Measurements from ENCODE around the gene KLHDC10.
"Not testable (repeated sequence)": the region's sequence is repeated elsewhere in the genome, so short reads cannot be mapped to it uniquely, and the experiment has no call there.

The KLHDC10 gene

DNA sequence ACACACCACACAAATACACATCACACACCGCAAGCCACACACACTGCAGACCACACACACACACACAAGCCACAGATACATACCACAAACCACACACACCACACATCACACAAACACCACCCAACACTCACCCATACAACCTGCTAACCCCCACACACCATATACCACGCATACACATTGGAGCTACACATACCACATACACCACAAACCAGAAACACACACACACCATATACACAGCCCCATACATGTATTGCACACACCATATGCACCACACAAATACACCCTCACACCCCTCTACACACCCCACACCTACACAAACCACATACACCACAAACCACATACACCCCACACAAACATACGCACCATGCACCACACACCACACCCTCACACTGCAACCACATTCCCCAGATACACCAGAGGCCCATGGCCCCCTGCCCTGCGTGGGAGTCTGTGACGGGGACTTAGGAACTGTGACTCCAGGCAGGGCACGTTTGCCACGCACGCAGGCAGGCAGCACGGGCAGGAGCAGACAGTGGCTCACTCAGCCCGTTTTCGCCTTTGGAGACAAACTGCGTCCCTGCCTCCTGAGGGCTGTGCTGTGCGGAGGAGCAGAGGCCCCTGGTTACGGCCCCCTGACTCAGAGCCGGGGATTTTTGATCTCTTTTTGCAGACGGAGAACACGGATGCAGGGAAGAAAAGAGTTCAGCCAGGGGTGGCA, 82.3 kb downstream of the KLHDC10 start:
- no peak for DNase-seq (ENCODE audit: extremely low read depth in 1 of 2, low read depth in 1 of 2)

DNA sequence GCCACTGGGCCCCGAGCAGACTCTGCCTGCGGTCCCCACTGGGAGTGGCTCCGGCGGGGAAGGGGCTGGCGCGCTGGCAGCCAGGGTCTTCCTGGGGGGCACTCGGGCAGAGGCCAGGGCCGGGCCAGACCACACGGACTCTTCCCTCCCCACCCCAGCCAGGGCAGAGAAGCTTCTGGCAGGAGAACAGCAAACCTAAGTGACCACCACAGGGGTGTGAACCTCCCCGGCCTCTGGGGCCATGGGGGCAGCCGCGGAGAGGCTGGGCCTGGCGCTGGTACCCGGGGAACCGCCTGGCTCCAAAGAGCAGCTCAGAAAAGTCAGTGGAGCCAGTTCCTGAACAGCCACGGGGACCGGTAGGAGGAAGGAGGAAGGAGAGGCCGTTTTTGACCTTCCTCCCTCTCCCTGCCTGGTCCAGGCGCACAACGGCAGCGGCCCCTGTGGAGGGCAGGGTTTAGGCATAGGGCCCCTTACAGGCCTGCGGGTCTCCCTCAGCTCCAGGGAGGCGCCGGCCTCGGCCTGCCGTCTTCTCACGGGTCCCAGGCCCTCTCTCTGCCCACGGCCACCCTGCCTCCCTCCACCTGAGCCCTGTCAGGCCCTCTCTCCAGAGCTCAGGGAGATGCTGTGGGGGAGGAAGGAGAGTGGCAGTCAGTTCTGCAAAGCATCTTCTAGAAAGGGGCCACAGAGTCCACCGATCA, 83.0 kb downstream of the KLHDC10 start:
- DNase-seq (ENCODE audit: extremely low read depth in 1 of 2, low read depth in 1 of 2), result no peak

DNA sequence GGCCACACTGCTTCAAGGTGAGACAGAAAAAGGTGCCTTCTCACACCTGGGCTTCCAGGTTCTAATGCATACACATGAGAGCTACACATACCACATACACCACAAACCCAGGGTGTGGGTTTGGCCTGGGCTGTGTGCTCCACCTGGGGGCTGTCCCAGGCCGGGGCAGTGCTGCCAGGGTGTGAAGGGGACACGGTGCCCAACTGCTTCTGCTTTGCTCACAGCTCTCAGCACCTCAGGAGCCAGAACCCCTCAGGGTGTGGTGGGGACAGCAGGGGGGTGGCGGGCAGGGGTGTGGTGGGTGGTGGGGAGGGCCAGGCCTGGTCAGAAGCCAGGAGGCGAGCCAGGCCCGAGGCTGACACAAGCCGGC, 83.8 kb downstream of the KLHDC10 start:
- DNase-seq (ENCODE audit: extremely low read depth in 1 of 2, low read depth in 1 of 2), result no peak

DNA sequence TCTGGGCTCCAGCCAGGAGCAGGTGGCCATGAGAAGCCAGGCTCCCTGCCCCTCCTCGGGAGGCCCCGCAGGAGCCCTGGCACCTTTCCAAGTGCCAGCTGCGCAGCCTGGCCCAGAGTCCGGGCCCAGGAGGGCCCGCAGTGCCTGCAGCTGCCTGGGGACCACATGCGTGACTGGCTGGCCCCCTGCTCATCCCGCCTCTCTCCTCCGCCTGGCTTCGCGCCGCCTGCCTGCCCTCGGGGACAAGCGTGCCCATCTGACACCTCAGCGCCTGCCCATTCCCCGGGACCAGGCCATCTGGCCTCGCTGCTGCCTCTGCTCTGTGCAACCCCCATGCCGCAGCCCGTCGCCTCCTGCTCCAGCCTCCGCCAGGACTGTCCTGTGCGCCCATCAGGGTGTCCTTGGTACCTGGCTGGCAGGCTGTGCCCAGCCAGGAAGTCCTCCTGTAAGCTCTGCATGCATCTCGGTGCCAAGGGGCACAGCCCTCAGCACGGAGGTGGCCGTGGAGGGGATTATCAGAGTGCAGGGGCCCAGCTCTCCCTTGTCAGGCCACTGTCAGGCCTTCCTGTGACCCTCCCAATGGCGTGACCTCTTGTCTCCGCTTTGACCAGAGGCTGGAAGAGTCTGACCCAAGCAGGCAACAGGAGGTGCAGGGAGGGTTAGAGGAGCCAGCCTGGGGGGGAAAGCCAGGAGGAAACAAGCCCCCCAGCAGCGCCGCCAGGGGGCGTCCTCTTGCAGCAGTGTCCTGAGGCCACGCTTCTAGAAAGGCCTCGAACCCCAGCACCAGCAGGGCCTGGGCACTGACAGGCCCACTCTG, 84.4 kb downstream of the KLHDC10 start:
- DNase-seq (ENCODE audit: extremely low read depth in 1 of 2, low read depth in 1 of 2), result no peak

DNA sequence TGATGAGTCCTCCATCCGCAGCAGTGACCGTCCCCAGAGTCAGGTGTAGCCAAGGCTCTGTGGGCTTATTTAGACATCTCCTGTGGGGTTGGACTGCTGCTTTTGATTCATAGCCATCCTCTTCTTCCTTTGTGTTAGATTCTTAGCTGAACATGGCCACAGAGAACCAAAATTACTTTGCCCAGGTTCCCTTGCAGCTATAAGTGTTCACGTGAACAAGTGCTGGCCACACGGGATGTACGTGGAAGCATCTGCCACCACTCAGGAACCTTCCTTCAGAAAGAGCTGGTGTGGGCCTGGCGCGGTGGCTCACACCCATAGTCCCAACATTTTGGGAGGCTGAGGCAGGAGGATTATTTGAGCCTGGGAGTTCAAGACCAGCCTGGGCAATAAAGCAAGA, 85.8 kb downstream of the KLHDC10 start:
- DNase-seq (ENCODE audit: extremely low read depth in 1 of 2, low read depth in 1 of 2), result no peak

DNA sequence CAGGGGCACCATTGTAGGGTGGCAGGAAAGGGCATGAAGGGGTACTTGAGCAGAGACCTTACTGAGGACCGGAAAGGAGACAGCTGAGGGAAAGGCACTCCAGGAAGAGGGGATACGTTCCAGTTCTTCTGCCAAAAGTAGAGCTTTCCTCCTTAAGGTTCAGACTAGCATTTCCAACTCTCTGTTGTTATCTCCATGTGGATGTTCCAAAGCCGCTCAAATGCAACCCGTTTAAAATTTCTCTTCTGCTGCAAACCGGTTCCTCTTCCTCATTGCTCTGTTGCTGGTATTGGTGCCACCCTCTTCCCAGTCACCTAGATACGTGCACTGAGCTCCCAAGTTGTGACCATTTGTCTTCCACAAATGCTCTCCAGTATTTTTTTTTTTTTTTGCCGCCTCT, 87.4 kb downstream of the KLHDC10 start:
- DNase-seq (ENCODE audit: extremely low read depth in 1 of 2, low read depth in 1 of 2), result no peak

DNA sequence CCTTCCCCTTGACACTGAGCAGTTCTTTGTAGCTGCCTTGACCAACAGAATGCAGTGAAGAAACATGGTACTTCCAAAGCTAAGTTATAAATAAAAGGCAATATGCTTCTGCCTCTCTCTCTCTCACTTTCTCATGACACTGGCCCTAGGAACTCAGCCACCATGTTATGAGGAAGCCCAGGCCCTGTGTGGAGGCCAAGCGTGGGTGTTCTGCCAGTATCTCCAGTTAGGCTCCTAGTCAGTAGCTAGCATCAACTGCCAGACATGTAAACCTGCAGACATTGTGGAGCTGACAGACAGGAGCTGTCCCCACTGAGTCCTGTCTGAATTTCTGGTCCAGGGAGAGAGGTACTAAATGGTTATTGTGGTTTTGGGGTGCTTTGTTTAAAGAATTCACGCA, 89.7 kb downstream of the KLHDC10 start:
- DNase-seq (ENCODE audit: extremely low read depth in 1 of 2, low read depth in 1 of 2), result no peak

DNA sequence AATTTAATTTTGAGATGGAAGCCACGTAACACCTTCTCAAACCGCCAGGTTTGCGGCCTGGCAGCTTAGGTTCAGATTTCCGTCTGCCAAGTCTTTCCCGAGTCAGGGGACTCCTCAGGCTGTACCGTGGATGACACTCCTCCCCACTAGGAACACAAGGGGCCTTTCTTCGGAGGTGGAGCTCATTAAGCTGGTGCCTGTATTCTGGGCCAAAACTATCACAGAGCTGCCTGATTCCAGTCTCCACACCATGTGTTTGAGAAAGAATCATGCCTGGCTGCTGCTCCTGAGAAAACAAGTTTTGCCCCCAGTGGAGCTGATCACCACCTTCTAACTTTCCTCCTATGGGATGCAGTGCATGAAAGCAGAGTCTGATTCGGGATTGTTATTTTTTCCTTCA, 90.1 kb downstream of the KLHDC10 start:
- DNase-seq (ENCODE audit: extremely low read depth in 1 of 2, low read depth in 1 of 2), result no peak

DNA sequence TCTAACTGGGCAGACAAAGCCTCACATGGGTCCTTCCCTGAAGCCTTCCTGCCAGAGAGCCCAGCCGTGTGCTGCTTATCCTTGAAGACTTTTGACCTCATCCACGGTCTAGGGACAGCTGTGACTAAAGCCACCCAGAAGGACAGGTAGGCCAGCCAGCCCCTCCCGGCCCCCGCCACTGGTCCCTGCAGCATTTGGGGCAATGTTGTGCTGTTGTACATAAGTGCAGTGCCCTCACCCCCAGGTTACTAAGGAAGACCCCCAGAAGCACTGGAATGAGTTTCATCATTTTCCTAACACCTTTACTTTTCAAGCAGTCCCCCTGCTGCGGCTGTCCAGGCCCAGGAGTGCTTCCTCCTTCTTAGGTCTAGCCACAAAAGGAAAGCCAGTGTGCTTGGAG, 91.9 kb downstream of the KLHDC10 start:
- DNase-seq (ENCODE audit: extremely low read depth in 1 of 2, low read depth in 1 of 2), result no peak

DNA sequence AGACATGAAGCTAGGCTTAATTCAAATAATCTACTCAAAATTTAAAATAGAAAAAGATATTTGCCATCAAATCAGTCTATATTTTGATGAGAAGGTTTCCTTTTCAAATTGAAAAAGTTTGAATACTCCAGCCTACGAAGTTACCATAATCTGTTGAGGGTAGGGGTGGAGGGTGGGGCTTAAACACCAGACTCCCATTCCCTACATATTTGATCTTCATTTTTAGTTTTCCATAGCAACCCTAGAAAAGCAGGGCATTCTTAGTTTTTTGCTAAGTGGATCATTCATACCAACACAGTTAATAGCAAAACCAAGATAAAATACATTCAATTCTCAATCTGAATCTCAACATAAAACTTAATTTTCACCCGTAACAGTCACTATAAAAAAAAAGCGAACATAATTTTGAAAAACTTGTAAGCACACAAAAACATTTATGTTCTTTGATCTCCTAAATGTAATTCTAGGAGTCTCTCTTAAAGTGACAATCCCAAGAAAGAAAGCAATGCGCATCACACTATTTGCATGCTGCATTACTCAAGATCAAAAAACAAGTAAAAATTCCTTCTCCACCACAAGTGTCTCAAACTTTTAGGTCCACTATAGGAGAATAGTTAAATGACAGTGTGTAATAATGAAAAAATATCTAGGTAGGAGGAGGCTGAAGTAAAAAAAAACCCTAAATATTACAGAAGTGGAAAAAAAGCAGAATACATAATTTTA, 104.1 kb downstream of the KLHDC10 start:
- DNase-seq (ENCODE audit: extremely low read depth in 1 of 2, low read depth in 1 of 2), result no peak

DNA sequence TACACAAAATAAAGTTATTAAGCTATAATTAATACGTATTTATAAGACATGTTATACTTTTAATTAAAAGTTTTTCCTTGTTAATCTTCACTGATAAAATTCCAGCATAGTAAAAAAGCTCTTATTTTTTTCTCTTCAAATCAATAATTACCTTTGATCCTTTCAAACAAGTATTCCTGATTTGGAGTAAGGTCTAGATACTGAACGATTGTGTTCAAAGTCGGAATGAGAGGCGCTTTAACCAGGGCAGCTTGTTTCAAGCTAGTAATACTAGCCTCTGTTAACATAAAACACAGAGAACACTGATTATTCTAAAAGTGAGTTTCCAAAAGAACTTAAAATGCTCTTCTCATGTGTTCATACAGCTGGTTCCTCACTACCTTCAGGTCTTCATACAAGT, 107.9 kb downstream of the KLHDC10 start:
- no peak for DNase-seq (ENCODE audit: extremely low read depth in 1 of 2, low read depth in 1 of 2)

DNA sequence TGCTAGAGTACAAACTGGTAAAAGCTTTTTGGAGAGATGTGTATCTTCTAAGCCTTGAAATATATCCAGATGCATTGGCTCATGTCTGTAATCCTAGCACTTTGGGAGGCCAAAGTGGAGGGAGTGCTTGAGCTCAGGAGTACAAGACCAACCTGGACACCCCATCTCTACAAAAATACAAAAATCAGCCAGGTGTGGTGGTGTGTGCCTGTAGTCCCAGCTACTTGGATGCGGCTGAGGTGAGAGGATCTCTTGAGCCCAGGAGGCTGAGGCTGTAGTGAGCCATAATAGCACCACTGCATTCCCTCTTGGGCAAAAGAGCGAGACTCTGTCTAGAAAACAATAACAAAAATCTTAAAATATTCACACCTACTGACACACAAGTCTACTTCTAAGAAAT, 109.3 kb downstream of the KLHDC10 start:
- DNase-seq (ENCODE audit: extremely low read depth in 1 of 2, low read depth in 1 of 2), result no peak

DNA sequence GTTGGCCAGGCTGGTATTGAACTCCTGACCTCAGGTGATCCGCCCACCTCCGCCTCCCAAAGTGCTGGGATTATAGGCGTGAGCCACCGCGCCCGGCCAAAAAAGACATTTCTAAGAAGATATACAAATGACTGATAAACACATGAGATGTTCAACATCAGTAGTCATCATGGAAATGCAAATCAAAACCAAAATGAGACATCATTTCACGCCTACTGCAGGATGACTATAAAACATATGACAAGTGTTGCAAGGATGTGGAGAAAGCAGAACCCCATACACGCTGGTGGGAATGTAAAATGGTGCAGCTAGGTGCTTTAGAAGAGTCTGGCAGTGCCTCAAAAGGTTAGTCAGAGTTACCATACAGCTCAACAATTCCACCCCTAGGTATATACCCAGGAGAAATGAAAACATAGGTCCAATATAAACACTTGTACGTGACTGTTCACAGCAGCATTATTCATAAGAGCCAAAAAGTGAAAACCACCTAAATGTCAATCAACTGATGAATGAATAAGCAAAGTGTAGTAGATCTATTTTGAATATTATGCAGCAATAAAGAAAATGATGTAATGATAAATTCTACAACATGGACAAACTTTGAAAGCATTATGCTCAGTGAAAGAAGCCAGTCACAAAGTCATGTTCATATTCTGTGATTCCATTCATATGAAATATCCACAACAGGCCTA, 110.4 kb downstream of the KLHDC10 start:
- DNase-seq (ENCODE audit: extremely low read depth in 1 of 2, low read depth in 1 of 2), result no peak

DNA sequence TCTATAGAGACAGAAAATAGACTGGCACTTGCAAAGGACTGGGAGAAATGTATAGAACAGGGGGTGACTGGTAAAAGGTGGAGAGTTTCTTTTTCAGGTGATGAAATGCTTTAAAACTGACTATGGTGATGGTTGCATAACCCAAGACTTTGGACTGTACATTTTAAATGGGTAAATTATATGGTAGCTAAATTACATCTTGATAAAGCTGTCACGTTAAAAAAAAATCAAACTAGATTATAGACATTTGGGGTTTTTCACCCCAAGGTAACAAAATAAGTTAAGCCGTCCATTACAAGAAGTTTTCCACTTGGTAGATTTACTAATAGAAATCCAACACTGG, 110.9 kb downstream of the KLHDC10 start:
- no peak for DNase-seq (ENCODE audit: extremely low read depth in 1 of 2, low read depth in 1 of 2)

DNA sequence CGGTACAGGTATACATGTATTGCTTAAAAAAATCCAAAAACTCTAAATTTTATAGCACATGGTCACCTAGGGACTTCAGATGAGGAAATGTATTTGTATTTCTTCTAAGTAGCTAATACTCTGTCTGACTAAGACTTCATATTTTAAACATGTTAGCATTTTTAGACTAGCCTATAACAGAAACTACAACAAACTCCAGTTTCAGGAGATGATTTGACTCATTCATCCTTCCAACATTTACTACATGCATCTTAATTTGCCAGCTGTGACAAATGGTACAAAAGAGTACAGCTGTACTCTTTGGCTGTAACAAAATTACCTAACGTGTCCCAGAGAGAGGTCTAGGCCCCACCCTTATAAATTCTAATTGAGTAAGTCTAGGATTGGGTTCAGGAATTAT, 112.7 kb downstream of the KLHDC10 start:
- no peak for DNase-seq (ENCODE audit: extremely low read depth in 1 of 2, low read depth in 1 of 2)

DNA sequence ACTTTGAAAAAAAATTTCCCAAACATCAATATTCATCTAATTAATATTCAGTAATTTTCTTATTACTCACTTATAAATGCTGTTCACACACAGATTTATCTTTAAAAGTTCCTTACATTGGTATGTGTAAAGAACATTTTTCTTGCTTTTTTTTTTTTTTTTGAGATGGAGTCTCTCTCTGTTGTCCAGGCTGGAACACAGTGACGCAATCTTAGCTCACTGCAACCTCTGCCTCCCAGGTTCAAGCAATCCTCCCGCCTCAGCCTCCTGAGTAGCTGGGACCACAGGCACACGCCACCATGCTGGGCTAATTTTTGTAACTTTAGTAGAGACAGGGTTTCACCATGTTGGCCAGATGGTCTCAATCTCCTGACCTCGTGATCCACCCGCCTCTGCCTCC, 114.0 kb downstream of the KLHDC10 start:
- DNase-seq (ENCODE audit: extremely low read depth in 1 of 2, low read depth in 1 of 2), result not testable (repeated sequence)

Data from activated CD8-positive, alpha-beta memory T cell treated with anti-CD3 and anti-CD28 coated beads for 1 hour (primary cell).